Keratinocyte (primary cell): Measurements from ENCODE around the gene TUNAR. TPM values are rescaled to one million over a fixed set of nuclear protein-coding genes. Genes with fewer than 3 reads are reported as not detected.

Source experiments
- DNase-seq: peaks from one replicate; pipeline ENCODE4 v3.0.0-alpha.2; 2011; ENCODE audit warnings: low read depth, missing footprints, low spot score
- FAIRE-seq: peaks from 2 replicates; lab custom pipeline; 2011; peaks lifted over from hg19 to GRCh38; lab: Jason Lieb, UNC
- H2AFZ ChIP-seq: 2 replicates; pipeline ENCODE4 v1.6.0; 2012; ENCODE audit warnings: low read length, control low read depth, inconsistent platforms; ENCODE audit not compliant: control insufficient read depth
- H3K27ac ChIP-seq: 2 replicates; pipeline ENCODE4 v1.5.1; 2011; ENCODE audit warnings: low read length; ENCODE audit not compliant: control insufficient read depth, insufficient read depth
- H3K27me3 ChIP-seq: 3 replicates; pipeline ENCODE4 v1.6.0; 2011; ENCODE audit warnings: low read length; ENCODE audit not compliant: control insufficient read depth, insufficient read depth; ENCODE audit errors: extremely low read depth
- H3K36me3 ChIP-seq, 2 experiments: 2 replicates in 1 of 2; 3 replicates in 1 of 2; pipeline ENCODE4 v1.5.1; 2011; ENCODE audit warnings: low read length in 2 of 2, mild to moderate bottlenecking in 1 of 2; ENCODE audit not compliant: control insufficient read depth in 2 of 2, insufficient read depth in 2 of 2; ENCODE audit errors: extremely low read depth in 1 of 2
- H3K4me1 ChIP-seq: 3 replicates; pipeline ENCODE4 v1.5.1; 2011; ENCODE audit warnings: low read length; ENCODE audit not compliant: control insufficient read depth, insufficient read depth; ENCODE audit errors: extremely low read depth
- H3K4me2 ChIP-seq: 3 replicates; pipeline ENCODE4 v1.6.0; 2011; ENCODE audit warnings: low read depth, low read length; ENCODE audit not compliant: control insufficient read depth, insufficient read depth; ENCODE audit errors: extremely low read depth
- H3K4me3 ChIP-seq, 3 experiments: fragments of 200-600 bp in 1 of 3; sonication (generic) in 1 of 3; 2 replicates in 2 of 3; 3 replicates in 1 of 3; pipeline ENCODE4 v1.5.1; 2011 to 2016; ENCODE audit warnings: low read length in 3 of 3, mild to moderate bottlenecking in 3 of 3, control low read depth in 2 of 3, inconsistent platforms in 1 of 3, low read depth in 1 of 3, mixed read lengths in 1 of 3, mixed run types in 1 of 3, moderate library complexity in 1 of 3; ENCODE audit not compliant: control insufficient read depth in 2 of 3, insufficient read depth in 2 of 3; ENCODE audit errors: extremely low read depth in 1 of 3
- H3K79me2 ChIP-seq: 2 replicates; pipeline ENCODE4 v1.6.0; 2012; ENCODE audit warnings: low read length; ENCODE audit not compliant: control insufficient read depth, insufficient read depth
- H3K9ac ChIP-seq: 3 replicates; pipeline ENCODE4 v1.6.0; 2011; ENCODE audit warnings: low read length; ENCODE audit not compliant: control insufficient read depth, insufficient read depth; ENCODE audit errors: extremely low read depth
- H3K9me1 ChIP-seq: 3 replicates; pipeline ENCODE4 v1.6.0; 2011; ENCODE audit warnings: low read length; ENCODE audit not compliant: control insufficient read depth, insufficient read depth; ENCODE audit errors: extremely low read depth
- H3K9me3 ChIP-seq: 2 replicates; pipeline ENCODE4 v1.5.1; 2012; ENCODE audit warnings: low read depth, low read length; ENCODE audit not compliant: control insufficient read depth
- H4K20me1 ChIP-seq: 3 replicates; pipeline ENCODE4 v1.6.0; 2011; ENCODE audit warnings: low read length; ENCODE audit not compliant: control insufficient read depth, insufficient read depth; ENCODE audit errors: extremely low read depth
- CTCF ChIP-seq, 3 experiments: IDR thresholded peaks in 1 of 3; conservative IDR thresholded peaks in 1 of 3; optimal IDR thresholded peaks in 1 of 3; 2 replicates in 2 of 3; 3 replicates in 1 of 3; pipeline versions ENCODE3 to v1.5.1; 2011; ENCODE audit warnings: low read length in 3 of 3, mild to moderate bottlenecking in 3 of 3, moderate library complexity in 2 of 3, control low read depth in 1 of 3, inconsistent platforms in 1 of 3; ENCODE audit not compliant: insufficient read depth in 2 of 3; ENCODE audit errors: extremely low read depth in 1 of 3
- EZH2 ChIP-seq: IDR thresholded peaks from one replicate; pipeline ENCODE4 v1.6.1; 2012; ENCODE audit warnings: inconsistent platforms, mild to moderate bottlenecking, low read length, moderate library complexity
- dilution Hi-C: fragments of 300-500 bp; cut with MboI; formaldehyde crosslinking; loops from one replicate; pipeline ENCODE4 v1.7.0; 2020; ENCODE audit warnings: low sequenced_read_pairs; ENCODE audit not compliant: extremely low pct_ligation_motif_present
- polyA plus RNA-seq, 5 experiments: library from polyadenylated mRNA; depleted of rRNA in 3 of 5; stranded (reverse) in 3 of 5; stranded (forward) in 1 of 5; unstranded in 1 of 5; fragments of >200 nt; gene quantifications; 1 replicate in 1 of 5; 2 replicates in 3 of 5; 3 replicates in 1 of 5; pipeline versions ENCODE4 v1.2.1 to v1.2.3, GENCODE V29; 2011 to 2012; ENCODE audit warnings: missing spikeins in 2 of 5, low read depth in 1 of 5, low replicate concordance in 1 of 5

The TUNAR gene
- polyA plus RNA-seq, 1 donor (not counting 4 experiments of a cell fraction or from before 2014, with no cell fraction given) = not detected

DNA sequence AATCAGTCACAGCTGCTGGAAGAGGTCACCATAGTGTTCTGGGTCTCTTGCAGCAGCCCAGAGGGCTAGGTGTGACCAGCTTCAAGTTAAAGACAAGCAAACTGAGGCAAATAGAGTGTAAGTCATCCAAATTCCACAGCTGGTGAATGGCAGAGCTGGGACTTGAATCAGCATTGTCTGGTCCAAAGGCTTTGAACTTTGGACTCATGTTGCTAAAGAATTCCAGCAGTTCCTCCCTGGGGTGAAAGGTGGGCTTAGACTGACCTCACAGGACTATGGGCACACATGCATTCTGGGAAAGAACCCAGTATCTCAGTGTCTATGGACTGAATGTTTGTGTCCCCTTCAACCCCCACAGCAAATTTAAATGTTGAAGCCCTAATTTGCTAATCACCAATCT is 54.8 kb downstream of the TUNAR start:
- H3K36me3 ChIP-seq = no peaks in the 10 kb centered on the region
- no peaks in the 10 kb centered on the region for H3K9me3 ChIP-seq
- H3K4me3 ChIP-seq = no peak overlapping the region
- H3K79me2 ChIP-seq = no peaks in the 10 kb centered on the region
- no peaks in the 10 kb centered on the region for H3K27me3 ChIP-seq
- no peaks in the 10 kb centered on the region for H3K4me1 ChIP-seq
- no peak for FAIRE-seq
- H2AFZ ChIP-seq = no peak overlapping the region
- no peak overlapping the region for H3K9ac ChIP-seq
- H3K27ac ChIP-seq = no peak overlapping the region
- no peaks in the 10 kb centered on the region for H3K9me1 ChIP-seq
- no peaks in the 10 kb centered on the region for H4K20me1 ChIP-seq
- no peak for TF ChIP-seq EZH2
- no peak for TF ChIP-seq CTCF (optimal IDR thresholded peaks at IDR 0.05 in 1 of 3, IDR thresholded peaks at IDR 0.05 in 1 of 3, conservative IDR thresholded peaks at IDR 0.05 in 1 of 3; ENCODE audit: extremely low read depth in 1 of 3, insufficient read depth in 2 of 3, low read length in 3 of 3)
- H3K4me2 ChIP-seq = no peak overlapping the region
- dilution Hi-C loops = no loop called here
- no peak for DNase-seq

DNA sequence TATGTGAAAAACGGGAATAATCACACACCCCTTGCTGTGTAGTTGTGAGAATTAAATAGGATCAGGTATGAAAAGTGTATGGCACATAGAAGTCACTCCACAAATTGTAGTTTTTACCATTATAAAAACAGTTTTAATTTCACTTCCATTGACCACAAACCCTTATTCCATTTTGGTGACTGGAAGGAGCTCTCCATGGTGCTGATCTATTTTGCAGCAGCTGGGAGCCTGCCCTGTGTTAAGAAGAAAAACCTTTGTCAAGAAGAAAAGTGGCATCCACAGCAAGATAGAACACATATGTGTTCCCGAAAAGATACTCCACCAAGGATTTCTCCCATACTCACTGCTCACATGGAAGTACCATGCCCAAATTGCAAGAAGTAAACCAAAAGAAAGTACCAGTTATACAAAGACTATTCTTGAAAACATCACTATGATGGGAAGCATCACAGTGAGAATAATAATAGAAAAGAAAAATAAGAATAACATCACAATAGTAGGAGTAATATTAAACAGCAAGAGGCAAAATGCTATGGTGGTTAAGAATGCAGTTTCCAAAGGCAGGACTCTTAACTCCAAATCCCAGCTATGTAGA is 58.7 kb downstream of the TUNAR start:
- Histone ChIP-seq H3K27ac (no peak overlapping the region), H4K20me1 (no peaks in the 10 kb centered on the region), H3K9ac (no peak overlapping the region), H3K27me3 (no peaks in the 10 kb centered on the region), H3K9me3 (no peaks in the 10 kb centered on the region), H3K4me3 (no peak overlapping the region), H3K4me1 (no peaks in the 10 kb centered on the region), H3K36me3 (no peaks in the 10 kb centered on the region), H2AFZ (no peak overlapping the region), H3K9me1 (no peaks in the 10 kb centered on the region), H3K79me2 (no peaks in the 10 kb centered on the region), H3K4me2 (no peak overlapping the region)
- dilution Hi-C loops = no loop called here
- FAIRE-seq (no peak), DNase-seq (no peak)
- no peak for TF ChIP-seq CTCF (optimal IDR thresholded peaks at IDR 0.05 in 1 of 3, IDR thresholded peaks at IDR 0.05 in 1 of 3, conservative IDR thresholded peaks at IDR 0.05 in 1 of 3; ENCODE audit: extremely low read depth in 1 of 3, insufficient read depth in 2 of 3, low read length in 3 of 3)
- no peak for TF ChIP-seq EZH2
